Neural progenitor cell (in vitro differentiated cells): ENCODE results near the gene CLIC4. TPM values are rescaled to one million over a fixed set of nuclear protein-coding genes. Genes with fewer than 3 reads are reported as not detected.

Experiments used
- DNase-seq: peaks from one replicate; pipeline ENCODE4 v3.0.0-alpha.2; 2016; ENCODE audit warnings: low spot score
- H2AFZ ChIP-seq: fragments of 200-600 bp; sonication (generic); replicated peaks from 2 replicates; pipeline ENCODE4 v1.6.1; 2016; ENCODE audit warnings: antibody characterized with exemption
- H3F3A ChIP-seq: fragments of 200-600 bp; sonication (generic); 2 replicates; pipeline ENCODE4 v1.6.1; 2016; ENCODE audit warnings: antibody characterized with exemption, low read depth
- H3K27ac ChIP-seq: fragments of 200-600 bp; sonication (generic); 2 replicates; pipeline ENCODE4 v1.5.1; 2016; ENCODE audit warnings: mild to moderate bottlenecking
- H3K27me3 ChIP-seq: fragments of 200-600 bp; sonication (generic); 2 replicates; pipeline ENCODE4 v1.6.1; 2016; ENCODE audit warnings: mild to moderate bottlenecking, moderate library complexity
- H3K36me3 ChIP-seq: fragments of 200-600 bp; sonication (generic); 2 replicates; pipeline ENCODE4 v1.5.1; 2016
- H3K4me1 ChIP-seq: fragments of 200-600 bp; sonication (generic); 2 replicates; pipeline ENCODE4 v1.6.1; 2016; ENCODE audit warnings: mixed run types
- H3K4me2 ChIP-seq: fragments of 200-600 bp; sonication (generic); 2 replicates; pipeline ENCODE4 v1.6.1; 2016
- H3K4me3 ChIP-seq: fragments of 200-600 bp; sonication (generic); 2 replicates; pipeline ENCODE4 v1.5.1; 2016
- H3K79me2 ChIP-seq: fragments of 200-600 bp; sonication (generic); 2 replicates; pipeline ENCODE4 v1.6.1; 2016; ENCODE audit warnings: low read depth
- H3K9ac ChIP-seq: fragments of 200-600 bp; sonication (generic); 2 replicates; pipeline ENCODE4 v1.6.1; 2016
- H3K9me3 ChIP-seq: fragments of 200-600 bp; sonication (generic); 2 replicates; pipeline ENCODE4 v1.5.1; 2016; ENCODE audit warnings: low read depth
- H4K20me1 ChIP-seq: fragments of 200-600 bp; sonication (generic); 2 replicates; pipeline ENCODE4 v1.6.1; 2016; ENCODE audit warnings: low read depth
- H3K27ac Mint-ChIP-seq: 3 replicates; pipeline ENCODE4 v1.8.0; 2021; ENCODE audit warnings: mixed read lengths
- H3K27me3 Mint-ChIP-seq: 2 replicates; pipeline ENCODE4 v1.8.0; 2022; ENCODE audit warnings: low read depth, mild to moderate bottlenecking, inconsistent platforms, moderate library complexity, mixed read lengths; ENCODE audit not compliant: insufficient read depth
- H3K36me3 Mint-ChIP-seq: 3 replicates; pipeline ENCODE4 v1.8.0; 2021; ENCODE audit warnings: mixed read lengths
- H3K4me1 Mint-ChIP-seq: 3 replicates; pipeline ENCODE4 v1.8.0; 2021; ENCODE audit warnings: mixed read lengths
- H3K4me3 Mint-ChIP-seq: 3 replicates; pipeline ENCODE4 v1.8.0; 2021; ENCODE audit warnings: mild to moderate bottlenecking, moderate library complexity, mixed read lengths
- H3K9me3 Mint-ChIP-seq: 3 replicates; pipeline ENCODE4 v1.8.0; 2020; ENCODE audit warnings: mixed read lengths
- EZH2 ChIP-seq: fragments of 200-600 bp; sonication (generic); IDR thresholded peaks from 2 replicates; pipeline ENCODE4 v1.6.1; 2017; ENCODE audit warnings: antibody characterized with exemption, mild to moderate bottlenecking, moderate library complexity
- EZH2phosphoT487 ChIP-seq: fragments of 200-600 bp; sonication (generic); IDR thresholded peaks from 2 replicates; pipeline ENCODE4 v1.6.1; 2017; ENCODE audit warnings: antibody characterized with exemption
- total RNA-seq: library from RNA; depleted of rRNA; stranded (reverse); fragments of >200 nt; gene quantifications from 2 replicates; pipeline ENCODE4 v1.2.3, GENCODE V29; 2015; ENCODE audit warnings: low replicate concordance
- TF ChIP-seq, protein P1 (sequence below): fragments of 200-600 bp; sonication (generic); IDR thresholded peaks from 2 replicates; pipeline ENCODE4 v1.5.1; 2017; ENCODE audit warnings: antibody characterized with exemption, mild to moderate bottlenecking

The CLIC4 gene
- total RNA-seq, 1 donor from 2014 or later: 263 TPM

DNA sequence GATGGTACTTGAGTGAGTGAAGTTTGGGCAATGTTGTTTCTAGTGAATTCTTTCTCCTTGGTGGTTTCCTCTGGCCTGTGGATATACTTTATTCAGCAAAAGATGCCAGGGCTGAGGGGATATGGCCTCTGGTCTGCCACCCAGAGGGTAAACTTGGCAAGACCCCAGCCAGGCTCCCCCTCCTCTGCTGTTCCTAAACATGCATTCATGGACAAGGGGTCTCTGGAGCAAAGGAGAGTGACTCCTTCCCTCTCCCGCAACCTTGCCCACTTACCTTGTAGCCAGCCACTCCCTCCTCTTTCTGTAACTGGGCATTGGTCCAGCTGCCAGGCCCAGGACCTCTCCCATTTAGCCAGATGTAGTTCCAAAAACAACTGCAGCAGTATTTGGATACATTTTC is 141.0 kb downstream of the CLIC4 start:
- H3K9me3 Mint-ChIP-seq: peaks cover 16% of the 10 kb centered on the region
- H3K4me1 Mint-ChIP-seq: no peaks in the 10 kb centered on the region
- no peaks in the 10 kb centered on the region for H3K36me3 Mint-ChIP-seq
- no peak overlapping the region for H3K4me3 ChIP-seq
- H3K27ac ChIP-seq: no peak overlapping the region
- no peak for DNase-seq
- no peak overlapping the region for H3K4me2 ChIP-seq
- no peaks in the 10 kb centered on the region for H3F3A ChIP-seq
- no peaks in the 10 kb centered on the region for H3K36me3 ChIP-seq
- H2AFZ ChIP-seq: no peak overlapping the region
- H3K79me2 ChIP-seq: no peaks in the 10 kb centered on the region
- no peak overlapping the region for H3K27ac Mint-ChIP-seq
- H3K9ac ChIP-seq: no peak overlapping the region
- no peaks in the 10 kb centered on the region for H4K20me1 ChIP-seq
- peaks cover 12% of the 10 kb centered on the region for H3K27me3 Mint-ChIP-seq
- H3K9me3 ChIP-seq: no peaks in the 10 kb centered on the region
- H3K27me3 ChIP-seq: peaks cover 18% of the 10 kb centered on the region
- no peak overlapping the region for H3K4me3 Mint-ChIP-seq
- TF ChIP-seq EZH2: no peak
- no peak for TF ChIP-seq EZH2phosphoT487
- TF ChIP-seq, protein P1, sequence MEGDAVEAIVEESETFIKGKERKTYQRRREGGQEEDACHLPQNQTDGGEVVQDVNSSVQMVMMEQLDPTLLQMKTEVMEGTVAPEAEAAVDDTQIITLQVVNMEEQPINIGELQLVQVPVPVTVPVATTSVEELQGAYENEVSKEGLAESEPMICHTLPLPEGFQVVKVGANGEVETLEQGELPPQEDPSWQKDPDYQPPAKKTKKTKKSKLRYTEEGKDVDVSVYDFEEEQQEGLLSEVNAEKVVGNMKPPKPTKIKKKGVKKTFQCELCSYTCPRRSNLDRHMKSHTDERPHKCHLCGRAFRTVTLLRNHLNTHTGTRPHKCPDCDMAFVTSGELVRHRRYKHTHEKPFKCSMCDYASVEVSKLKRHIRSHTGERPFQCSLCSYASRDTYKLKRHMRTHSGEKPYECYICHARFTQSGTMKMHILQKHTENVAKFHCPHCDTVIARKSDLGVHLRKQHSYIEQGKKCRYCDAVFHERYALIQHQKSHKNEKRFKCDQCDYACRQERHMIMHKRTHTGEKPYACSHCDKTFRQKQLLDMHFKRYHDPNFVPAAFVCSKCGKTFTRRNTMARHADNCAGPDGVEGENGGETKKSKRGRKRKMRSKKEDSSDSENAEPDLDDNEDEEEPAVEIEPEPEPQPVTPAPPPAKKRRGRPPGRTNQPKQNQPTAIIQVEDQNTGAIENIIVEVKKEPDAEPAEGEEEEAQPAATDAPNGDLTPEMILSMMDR: no peak
- H3K4me1 ChIP-seq: no peaks in the 10 kb centered on the region

DNA sequence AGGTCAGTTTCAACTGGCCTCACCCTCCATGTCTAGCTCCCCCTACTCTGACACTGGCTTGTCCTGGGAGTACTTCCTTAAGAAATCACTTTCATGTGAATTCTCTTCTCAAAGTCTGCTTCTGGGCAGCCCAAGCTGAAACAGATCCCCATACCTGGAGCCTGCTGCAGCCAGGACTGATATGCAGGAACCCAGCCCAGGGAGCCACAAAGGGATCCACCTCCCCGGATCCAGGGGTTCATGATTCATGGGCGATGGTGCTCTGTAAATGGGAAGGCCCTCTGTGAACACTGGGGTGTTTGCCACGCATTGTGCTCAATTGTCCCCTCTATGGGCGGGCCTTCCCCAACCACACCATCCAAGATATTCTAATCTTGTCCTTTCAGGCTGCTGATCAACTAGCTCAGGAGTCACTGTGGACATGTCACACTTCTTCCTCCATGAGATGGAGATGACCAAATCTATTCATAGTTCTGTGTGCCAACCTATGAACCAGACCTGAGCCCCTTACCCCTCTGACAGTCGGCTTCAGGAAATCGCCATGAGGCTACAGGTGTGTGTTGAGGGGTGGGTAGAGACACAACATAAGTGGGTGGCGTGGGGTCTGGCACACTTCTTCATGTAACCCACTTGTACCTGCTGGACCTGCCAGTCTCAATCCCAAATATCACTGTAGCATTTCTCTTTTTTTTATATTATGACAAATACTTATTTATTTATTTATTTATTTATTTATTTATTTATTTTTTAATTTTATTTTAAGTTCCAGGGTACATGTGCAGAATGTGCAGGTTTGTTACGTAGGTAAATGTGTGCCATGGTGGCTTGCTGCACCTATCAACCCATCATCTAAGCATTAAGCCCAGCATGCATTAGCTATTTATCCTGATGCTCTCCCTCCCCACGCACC is 143.1 kb downstream of the CLIC4 start:
- Histone ChIP-seq H3K9me3 (no peaks in the 10 kb centered on the region), H3K4me3 (no peak overlapping the region), H3K27ac (no peak overlapping the region), H3F3A (no peaks in the 10 kb centered on the region), H2AFZ (no peak overlapping the region), H3K27me3 (peaks cover 12% of the 10 kb centered on the region), H3K79me2 (no peaks in the 10 kb centered on the region), H3K4me2 (no peak overlapping the region), H3K36me3 (no peaks in the 10 kb centered on the region), H3K9ac (no peak overlapping the region), H4K20me1 (no peaks in the 10 kb centered on the region), H3K4me1 (no peaks in the 10 kb centered on the region)
- no peak for TF ChIP-seq EZH2
- TF ChIP-seq, protein P1: no peak
- TF ChIP-seq EZH2phosphoT487: no peak
- Mint-ChIP-seq H3K9me3 (peaks cover 25% of the 10 kb centered on the region), H3K27ac (no peak overlapping the region), H3K4me3 (no peak overlapping the region), H3K27me3 (peaks cover 12% of the 10 kb centered on the region), H3K4me1 (no peaks in the 10 kb centered on the region), H3K36me3 (peaks cover 2% of the 10 kb centered on the region)
- no peak for DNase-seq

DNA sequence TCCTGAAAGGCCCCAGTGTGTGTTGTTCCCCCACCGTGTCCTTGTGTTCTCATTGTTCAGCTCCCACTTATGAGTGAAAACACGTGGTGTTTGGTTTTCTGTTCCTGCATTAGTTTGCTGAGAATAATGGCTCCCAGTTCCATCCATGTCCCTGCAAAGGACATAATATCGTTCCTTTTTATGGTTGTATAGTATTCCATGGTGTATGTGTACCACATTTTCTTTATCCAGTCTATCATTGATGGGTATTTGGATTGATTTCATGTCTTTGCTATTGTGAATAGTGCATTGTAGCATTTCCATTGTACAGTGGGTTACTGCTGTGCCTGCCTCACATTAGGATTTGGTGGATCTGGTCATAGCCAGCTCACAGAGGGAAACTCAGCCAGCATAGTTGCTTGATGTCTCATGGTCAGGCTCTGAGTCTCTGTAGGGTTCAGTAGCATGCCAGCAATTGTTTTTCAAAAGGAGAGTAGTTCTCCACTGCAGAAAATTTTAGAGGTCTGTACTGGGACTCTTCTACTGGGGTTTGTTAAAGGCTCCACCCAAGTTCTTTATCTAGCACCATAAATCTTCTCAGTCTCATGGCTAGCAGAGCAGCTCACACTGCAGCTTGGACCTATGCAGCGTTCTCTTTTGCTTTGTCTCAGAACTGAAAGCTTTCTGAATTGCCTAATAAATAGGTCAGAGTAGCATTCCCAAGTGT is 143.9 kb downstream of the CLIC4 start:
- no peaks in the 10 kb centered on the region for H3K36me3 ChIP-seq
- H3K27me3 ChIP-seq: peaks cover 4% of the 10 kb centered on the region
- H3K4me1 ChIP-seq: no peaks in the 10 kb centered on the region
- H3K79me2 ChIP-seq: no peaks in the 10 kb centered on the region
- H3K4me2 ChIP-seq: no peak overlapping the region
- Mint-ChIP-seq H3K9me3 (peaks cover 24% of the 10 kb centered on the region), H3K4me1 (no peaks in the 10 kb centered on the region), H3K27me3 (peaks cover 12% of the 10 kb centered on the region), H3K4me3 (no peak overlapping the region), H3K36me3 (peaks cover 2% of the 10 kb centered on the region), H3K27ac (no peak overlapping the region)
- H3K9ac ChIP-seq: no peak overlapping the region
- TF ChIP-seq EZH2phosphoT487 (no peak), EZH2 (no peak)
- TF ChIP-seq, protein P1: no peak
- H2AFZ ChIP-seq: no peak overlapping the region
- no peaks in the 10 kb centered on the region for H3F3A ChIP-seq
- H3K27ac ChIP-seq: no peak overlapping the region
- no peak for DNase-seq
- H3K4me3 ChIP-seq: no peak overlapping the region
- H3K9me3 ChIP-seq: no peaks in the 10 kb centered on the region
- no peaks in the 10 kb centered on the region for H4K20me1 ChIP-seq
